Ramos (cell line): ENCODE results near the gene CAPSL.
"Not testable (repeated sequence)": the region's sequence is repeated elsewhere in the genome, so short reads cannot be mapped to it uniquely, and the experiment has no call there.

Experiments
- in situ Hi-C: fragments of 300-500 bp; cut with MboI; formaldehyde crosslinking; loops from one replicate; pipeline ENCODE4 v1.14.3; 2022; ENCODE audit warnings: low sequenced_read_pairs; ENCODE audit not compliant: unreplicated experiment

CAPSL gene

DNA sequence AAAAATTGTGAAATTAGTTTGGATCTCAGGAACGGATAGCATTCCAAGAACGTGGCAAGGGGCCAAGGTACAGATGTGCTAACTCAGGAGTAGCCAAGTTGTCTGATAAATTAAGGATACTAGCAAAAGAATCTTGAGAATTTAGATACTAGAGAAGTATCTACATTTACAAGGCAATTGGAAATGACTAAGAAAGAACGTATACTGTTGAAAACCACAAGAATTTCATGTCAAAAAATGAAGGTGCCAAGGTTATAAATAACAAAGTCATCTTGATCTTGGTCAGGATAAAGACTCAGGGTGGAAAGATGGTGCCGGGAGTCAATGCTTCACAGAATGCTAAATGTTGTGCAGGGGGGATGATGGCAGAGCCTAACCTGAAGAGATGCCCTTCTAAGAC lies 19.2 kb downstream of the CAPSL start:
- in situ Hi-C loops, result no loop called here

DNA sequence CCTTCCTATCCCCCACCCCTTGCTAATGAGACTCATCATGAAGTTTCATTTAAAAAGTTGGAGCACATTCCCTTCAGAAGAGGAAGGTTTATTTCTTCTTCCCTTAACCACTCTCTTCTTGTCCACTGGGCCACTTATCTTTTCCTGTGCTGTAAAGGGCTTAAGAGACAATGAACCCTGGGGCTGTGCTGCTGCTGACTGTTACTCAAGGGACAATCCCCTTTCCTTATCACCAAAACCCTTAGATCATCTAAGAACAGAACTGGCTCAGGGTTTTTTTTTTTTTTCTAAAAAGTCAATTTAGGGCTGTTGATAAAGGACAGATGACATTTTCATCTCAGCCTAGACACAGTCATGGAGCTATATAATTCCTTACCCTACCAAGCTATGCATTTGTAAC lies 29.6 kb downstream of the CAPSL start:
- in situ Hi-C loops, result no loop called here

DNA sequence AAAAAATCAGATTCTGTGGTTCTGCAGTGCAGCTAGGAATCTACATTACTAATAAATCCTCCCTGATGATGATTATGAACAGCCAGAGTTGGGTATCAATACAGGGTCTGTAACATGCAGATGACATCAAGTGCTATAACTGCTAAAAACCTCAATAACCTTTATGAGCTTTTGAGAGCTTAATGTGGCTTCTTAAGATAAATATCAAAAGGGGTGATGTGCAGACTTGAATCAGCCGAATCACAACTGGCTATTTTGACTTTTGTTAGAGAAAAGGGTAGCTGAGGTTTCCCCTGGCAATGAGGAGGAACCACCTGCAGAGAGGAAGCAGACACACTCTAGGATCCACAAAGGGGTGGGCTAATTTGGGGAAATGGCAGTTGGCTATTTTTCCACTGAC lies 30.2 kb downstream of the CAPSL start:
- in situ Hi-C loops, result no loop called here

DNA sequence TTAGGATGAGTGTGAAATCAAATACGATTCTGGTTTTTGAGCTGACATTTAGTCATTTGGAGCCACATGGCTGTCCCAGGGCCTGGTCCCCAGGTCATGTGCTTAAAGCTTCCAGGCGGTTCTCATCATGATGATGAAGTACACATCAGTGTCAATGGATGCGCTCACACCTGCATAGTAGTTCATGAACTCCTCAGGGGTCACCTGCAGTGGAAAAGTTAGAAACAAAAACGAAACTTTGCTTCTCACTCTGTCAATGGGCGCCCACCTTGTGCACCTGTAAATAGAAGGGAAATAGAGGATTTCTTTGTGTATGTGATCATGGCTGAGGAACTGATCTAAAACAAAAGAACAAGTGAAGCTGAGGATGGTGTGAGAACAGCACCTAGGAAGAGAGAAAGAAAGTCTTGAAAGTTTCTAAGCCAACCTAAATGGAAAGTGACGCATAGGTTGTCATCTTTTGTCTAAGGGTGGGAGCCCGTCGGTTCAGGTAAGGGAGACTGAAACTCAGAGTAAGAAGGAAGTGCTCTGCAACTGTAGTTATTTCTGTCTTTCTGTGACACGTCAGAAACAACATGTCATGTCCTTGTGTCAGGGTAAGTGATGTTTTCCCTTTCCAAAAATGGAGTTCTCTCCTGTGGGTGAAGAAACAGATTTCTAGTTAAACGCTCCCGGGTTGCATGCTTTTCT lies 33.8 kb downstream of the CAPSL start:
- in situ Hi-C loops, result no loop called here

DNA sequence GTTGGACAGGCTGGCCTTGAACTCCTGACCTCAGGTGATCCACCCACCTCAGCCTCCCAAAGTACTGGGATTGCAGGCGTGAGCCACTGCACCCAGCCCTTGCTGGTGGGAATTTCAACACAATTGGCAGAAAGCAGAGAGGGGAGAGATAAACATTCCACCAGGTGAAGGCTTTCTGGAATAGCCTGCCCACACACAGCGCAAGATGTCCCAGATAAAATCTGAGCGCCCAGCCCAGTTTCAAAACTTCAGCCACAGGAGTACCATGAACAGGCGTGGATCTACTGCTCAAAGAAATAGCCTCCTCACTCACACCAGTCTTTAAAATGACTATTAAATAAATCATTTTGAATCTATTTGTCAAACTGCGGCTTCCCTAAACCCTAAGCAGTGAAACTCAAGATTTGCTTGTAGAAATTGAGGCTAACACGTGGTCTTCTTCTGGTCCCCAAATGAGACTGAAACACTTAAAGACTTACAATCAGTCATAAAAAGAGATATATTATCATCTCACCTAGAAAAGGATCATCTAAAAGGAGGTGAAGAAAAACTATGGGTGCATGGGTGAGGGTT lies 34.7 kb downstream of the CAPSL start:
- in situ Hi-C loops, result no loop called here

DNA sequence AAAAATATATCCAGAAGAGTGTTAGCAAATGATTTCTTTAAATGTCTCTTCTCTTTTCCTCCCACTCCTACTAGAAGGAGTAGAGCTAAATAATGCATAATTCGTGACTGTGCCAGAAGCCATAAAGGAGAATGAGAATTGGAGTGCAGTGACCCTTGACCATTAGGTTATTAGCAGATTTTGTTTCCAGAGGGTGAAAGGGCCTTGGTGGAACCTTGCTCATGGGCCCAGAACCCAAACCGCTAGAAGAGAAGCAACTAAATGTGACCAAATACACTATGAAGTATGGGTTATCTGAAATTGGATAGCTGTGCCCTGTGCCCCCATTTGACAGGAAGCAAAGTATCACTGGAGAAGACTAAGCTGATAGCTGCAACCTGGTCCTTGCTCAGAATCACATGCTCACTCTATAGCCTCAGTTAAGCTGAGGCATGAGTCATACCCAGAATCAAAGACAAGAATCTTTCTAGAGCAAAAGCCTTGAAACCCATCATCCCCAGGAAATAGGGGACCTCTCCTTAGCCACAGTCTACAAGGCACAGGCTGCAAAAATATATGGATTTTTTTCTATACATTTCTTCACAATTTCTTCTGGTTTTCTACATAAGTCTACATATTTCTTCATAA lies 36.3 kb downstream of the CAPSL start:
- in situ Hi-C loops, result no loop called here

DNA sequence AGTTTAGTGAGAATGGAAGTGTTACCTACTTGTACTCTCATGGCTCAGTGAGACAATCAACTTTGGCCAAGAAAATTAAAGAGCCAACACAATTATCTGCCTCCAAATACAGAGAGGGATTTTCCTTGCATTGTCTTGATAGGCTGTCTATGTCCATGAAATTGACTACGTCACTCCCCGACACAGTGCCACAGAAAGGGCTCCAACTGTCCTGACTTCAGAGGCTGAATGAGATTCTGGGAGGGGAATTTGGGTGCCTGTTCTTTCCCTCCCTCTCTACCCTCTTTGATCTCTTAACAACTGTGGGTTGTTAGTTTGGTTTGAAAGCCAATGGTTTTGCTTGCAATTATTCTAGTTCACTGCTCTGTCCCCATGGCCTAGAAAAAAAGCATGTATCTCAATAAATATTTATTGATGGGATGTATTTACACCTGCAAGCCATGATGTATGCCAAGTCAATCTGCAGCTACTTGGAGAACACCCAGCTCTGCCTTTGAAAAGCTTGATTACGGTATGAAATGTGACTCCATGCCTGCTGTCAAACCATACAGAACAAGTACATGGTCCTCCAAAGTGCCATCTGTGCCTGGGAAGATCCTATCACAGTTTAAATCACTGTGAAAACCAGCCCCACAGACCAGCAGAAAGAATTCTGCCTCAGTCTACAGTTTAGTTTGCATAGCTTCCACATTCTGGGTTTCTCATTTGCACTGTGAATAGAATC lies 37.3 kb downstream of the CAPSL start:
- in situ Hi-C loops, result no loop called here

DNA sequence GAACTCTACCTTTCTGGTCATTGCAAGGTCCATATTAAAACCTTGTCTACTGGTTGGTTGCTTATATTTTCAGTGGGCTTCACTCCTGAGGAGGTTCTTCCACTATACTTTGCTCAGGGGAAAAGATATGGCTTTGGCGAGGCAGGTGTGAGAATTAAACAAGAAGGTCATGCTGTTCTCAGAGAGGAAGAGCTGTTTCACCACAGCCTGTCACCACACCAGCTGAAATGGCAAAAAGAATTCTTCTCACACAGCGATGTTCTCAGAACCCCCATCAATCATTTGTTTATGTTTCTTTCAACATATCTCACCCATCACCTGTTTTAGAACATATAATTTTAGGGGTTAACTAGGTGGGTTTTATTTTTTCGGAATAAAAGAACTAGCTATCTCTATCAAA lies 38.6 kb downstream of the CAPSL start:
- in situ Hi-C loops, result no loop called here

DNA sequence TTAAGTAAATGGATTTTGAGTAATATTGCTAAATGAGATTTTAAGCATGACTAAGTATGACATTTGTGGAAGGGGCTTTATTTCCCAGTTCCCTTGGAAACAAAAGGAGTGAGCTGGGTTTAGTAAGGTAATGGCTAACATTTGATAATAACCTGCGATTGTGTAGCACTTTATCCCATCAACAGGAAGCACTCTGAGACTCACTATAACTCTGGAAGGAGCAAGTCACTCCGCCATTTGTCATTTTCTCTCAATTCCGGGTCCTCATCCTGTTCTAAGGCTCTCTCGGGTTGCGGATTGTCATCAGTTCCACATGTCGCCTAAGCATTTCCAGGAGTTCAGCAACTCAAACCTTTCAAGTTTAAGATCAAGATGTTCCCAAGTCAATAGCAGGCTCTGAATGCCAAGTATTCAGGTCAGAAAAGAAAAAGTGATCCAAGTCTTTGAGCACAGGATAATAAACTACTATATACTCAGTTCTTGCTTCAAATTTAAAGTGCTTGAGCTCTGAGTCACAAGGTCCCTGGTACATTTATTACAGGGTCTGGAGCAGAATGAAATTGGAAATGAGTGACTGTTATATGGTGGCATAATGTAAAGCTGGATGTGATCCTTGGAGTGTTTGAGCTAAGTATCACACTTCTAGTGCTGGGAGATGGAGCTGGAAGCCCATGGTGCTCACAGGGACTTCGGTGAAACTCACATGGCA lies 39.3 kb downstream of the CAPSL start:
- in situ Hi-C loops, result no loop called here

DNA sequence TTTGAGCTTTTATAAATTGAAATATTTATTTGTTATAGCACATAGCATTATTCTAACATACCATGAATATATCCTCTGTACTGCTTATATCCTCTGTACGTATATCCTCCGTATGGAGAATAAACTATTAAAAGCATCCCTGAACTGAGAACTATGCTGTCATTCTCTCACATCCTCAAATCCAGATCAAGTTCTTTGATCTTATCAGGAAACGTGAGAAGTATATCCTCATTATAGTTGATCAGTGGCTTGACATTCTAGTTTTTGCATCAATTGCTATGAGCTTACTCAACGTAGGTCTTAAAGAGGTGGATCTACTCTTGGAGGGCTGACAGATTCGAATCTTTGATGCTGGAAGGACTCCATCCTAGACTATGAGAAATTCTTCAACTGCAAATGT lies 44.3 kb downstream of the CAPSL start:
- in situ Hi-C loops, result no loop called here

DNA sequence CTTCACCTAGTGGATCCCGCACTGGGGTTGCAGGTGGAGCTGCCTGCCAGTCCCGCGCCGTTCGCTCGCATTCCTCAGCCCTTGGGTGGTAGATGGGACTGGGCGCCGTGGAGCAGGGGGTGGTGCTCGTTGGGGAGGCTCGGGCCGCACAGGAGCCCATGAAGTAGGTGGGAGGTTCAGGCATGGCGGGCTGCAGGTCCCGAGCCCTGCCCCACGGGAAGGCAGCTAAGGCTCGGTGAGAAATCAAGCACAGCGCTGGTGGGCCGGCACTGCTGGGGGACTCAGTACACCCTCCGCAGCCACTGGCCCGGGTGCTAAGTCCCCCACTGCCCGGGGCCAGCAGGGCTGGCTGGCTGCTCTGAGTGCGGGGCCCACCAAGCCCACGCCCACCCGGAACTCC lies 45.6 kb downstream of the CAPSL start:
- in situ Hi-C loops, result not testable (repeated sequence)

DNA sequence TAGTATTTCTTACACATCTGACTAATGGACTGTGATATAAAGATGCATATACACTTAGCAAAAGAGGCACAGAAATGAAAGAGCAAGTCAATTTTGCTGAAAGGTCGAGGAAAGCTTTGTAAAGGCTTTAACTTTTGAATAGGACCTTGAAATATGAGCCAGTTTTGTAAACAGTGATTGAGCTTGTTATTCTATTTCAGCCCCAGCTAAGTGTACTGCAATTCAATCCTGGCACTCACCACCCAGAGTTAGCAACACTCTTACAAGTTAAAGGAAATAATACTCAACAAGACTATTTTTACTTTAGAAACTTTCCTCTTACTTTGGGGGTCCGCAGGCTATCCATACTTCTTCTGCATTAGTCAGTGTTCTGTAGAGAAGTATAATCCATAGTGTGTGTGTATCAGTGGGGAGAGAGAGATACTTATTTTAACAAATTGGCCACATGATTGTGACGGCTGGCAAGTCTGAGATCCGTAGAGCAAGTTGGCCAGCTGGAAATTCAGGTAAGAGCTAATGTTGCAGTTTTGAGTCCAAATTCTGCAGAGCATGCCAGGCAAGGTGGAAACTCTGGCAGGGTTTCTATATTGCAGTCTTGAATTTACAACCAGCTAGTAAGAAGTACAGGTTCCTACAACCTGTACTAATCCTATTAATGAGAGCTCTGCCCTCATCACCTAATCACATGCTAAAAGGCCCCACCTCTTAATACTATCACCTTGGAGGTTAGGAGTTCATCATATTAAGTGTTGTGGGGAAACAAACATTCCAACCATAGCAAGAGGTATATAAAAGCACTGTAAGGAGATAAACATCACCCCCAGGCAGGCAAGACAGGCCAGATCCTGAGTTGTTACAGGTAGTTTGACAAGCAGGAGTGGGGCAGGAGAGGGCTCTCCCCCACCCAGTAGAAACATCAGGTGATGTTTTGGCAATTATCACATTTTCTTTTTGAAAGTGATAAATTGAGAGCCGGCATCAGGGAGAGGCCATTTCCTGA lies 48.1 kb downstream of the CAPSL start:
- in situ Hi-C loops, result no loop called here

DNA sequence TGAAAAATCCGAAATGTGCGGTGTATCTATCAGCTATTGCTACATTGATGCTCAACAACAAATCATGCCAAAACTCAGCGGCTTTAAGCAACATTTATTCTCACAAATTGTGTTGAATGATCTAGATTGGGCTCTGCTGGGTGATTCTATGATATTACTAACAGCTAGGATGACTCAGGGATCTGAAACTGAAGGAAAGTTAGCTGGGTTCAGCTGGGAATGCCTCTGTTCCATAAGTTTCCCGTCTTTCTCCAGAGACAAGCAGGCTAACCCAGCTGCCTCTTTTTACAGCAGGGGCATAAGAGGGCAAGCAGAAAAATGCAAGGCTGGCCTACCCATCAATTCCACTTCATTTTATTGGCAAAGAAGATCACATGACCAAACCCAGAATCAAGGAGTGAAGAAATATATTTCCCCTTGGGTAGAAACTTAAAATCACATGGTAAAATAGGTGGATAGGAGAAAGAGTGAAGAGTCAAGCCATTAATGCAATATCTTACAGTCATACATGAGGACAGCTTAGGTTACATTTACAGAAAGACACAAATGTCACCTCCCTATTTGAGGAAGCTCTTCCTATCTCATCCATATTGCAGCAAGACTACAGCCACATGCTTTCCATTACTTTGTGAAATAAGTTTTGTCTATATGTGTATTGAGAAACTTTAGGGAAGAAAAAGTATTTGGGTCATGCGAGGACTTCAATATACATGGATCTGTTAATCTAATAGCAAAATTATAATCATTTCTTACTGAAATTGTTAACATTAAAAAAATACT lies 50.9 kb downstream of the CAPSL start:
- in situ Hi-C loops, result no loop called here

DNA sequence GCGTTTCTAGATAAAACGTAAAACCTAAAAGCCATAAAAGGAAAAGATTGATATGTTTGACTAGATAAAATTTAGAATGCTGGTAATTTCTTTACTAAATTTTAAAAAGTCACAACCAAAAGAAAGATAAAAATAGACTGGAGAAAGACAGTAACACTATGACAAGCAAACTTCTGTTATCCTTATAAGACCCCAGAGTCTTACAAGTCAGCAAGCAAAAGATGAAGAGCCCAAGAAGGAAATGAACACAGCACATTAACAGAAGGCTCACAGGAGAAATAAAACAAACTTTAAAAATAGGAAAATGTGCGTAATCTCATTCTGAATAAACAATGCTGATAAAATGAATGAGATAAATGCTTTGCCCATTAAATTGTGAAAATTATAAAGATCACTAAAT lies 52.0 kb downstream of the CAPSL start:
- in situ Hi-C loops, result no loop called here

DNA sequence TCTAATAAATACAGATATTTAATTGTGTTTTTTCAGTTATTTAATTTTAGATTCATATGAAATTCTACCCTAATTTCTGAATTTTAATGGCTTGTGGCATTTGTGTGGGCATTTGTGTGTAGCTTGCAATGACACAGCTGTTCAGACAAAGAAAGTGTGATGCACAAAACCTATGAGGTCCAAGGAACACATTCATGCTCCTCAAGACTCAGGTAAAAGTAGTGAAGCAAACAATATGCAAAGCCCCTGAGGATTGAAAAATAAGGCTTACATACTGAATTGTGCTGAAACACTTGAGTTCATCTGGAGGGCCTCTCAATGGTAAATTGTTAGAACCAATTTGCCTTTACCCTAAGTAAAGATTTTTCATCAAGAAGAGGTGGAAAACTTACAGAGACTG lies 53.6 kb downstream of the CAPSL start:
- in situ Hi-C loops, result no loop called here

DNA sequence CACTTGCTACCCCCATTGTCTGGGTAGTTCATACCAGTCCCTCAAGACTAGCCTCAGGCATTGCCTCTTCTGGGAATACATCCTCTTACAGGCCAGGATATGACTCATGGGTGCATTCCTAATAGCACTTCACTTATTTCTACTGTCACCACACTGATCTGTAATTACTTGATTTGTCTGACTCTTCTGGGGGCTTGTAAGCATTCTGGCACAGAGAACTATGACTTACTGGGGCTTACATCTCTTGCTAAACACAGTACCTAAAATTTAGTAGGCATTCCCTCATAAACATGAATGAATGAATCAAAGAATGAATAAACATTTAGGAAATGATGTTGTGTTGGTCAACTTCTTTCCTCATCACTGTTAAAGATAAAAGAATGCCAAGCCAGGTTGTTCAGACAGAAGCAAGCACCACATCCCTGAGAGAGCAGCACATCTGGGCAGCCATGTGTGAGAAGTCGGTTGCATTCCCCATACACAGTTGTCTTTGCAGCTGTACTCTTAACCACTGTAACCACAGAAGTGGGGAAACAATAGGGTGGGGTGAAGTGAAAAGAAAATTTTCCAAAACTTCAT lies 54.1 kb downstream of the CAPSL start:
- in situ Hi-C loops, result no loop called here

DNA sequence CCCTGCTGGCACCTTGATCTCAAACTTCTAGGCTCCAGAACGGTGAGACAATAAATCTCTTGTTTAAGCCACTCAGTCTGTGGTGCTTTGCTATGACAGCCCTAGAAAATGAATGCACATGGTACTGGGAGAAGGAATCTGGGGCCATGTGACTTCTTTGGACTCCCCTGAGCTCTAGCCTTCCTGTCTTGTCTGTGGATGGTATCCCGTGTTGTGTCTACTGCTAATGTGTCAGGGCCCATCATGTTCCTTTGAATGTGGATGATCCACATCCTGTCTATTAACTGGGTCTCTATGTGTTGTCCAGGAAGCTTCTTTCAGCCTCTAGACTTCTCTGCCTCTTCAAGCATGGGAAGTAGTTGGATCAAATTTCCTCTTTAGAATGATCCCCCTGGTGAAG lies 56.7 kb downstream of the CAPSL start:
- in situ Hi-C loops, result no loop called here

DNA sequence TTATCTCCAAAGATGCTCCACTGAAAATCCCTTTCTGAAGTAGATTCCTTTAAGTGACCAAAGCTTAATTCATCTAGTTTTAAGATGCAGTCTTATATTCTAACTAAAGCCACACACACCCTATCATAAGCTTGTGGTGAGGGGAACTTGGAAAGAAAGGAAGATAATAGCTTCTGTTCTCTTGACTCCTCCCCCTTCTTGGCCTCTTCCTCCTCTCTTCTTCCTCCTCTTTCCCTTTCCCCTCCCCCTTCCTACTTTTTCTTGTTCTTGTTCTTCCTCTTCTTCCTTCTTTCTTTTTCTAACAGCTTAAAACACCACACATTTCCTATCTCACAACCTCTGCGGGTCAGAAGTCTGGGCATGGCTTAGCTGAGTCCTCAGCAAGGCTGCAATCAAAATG lies 58.3 kb downstream of the CAPSL start:
- in situ Hi-C loops, result no loop called here
